GM12878 (cell line): ENCODE measurements around the gene RANBP17. TPM values are rescaled to one million over a fixed set of nuclear protein-coding genes. Genes with fewer than 3 reads are reported as not detected.

Experiments
- ATAC-seq: fragments of 200-7000 bp; cut with Tn5 transposase; 3 replicates; pipeline ENCODE4 v1.9.1; 2020; ENCODE audit warnings: mild to moderate bottlenecking, moderate library complexity
- BruUV-seq: library from RNA; stranded (reverse); fragments of 400-500 nt; replicated peaks from 2 replicates; lab custom pipeline; 2021; lab: Mats Ljungman, UMichigan
- CTCF ChIA-PET: fragments of 300-600 bp; sonication (Branson Sonifier 250); formaldehyde crosslinking; extraction: SDS; loops from one replicate; lab custom pipeline; 2021; ENCODE audit warnings: inconsistent platforms; lab: Yijun Ruan, JAX
- POLR2A ChIA-PET: fragments of 350-600 bp; formaldehyde crosslinking; extraction: SDS; loops from one replicate; lab custom pipeline; 2021; ENCODE audit warnings: inconsistent platforms; lab: Charles Lee
- RAD21 ChIA-PET: fragments of 300-600 bp; sonication (Branson Sonifier 250); formaldehyde crosslinking; loops from one replicate; lab custom pipeline; 2023; ENCODE audit warnings: antibody characterized with exemption; ENCODE audit not compliant: unreplicated experiment; lab: Charles Lee
- SMC1A ChIA-PET: fragments of 300-600 bp; sonication (Branson Sonifier 250); formaldehyde crosslinking; loops from one replicate; lab custom pipeline; 2023; ENCODE audit not compliant: unreplicated experiment, uncharacterized antibody; lab: Charles Lee
- DNase-seq: peaks from one replicate; pipeline ENCODE4 v3.0.0-alpha.2; 2011; ENCODE audit warnings: low read depth, low spot score
- FAIRE-seq: peaks from 3 replicates; lab custom pipeline; 2011; peaks lifted over from hg19 to GRCh38; lab: Jason Lieb, UNC
- H2AFZ ChIP-seq: 2 replicates; pipeline ENCODE4 v1.6.0; 2011; ENCODE audit warnings: low read depth, low read length, control low read depth; ENCODE audit not compliant: control insufficient read depth
- H3K27ac ChIP-seq: 2 replicates; pipeline ENCODE4 v1.5.1; 2011; ENCODE audit warnings: control low read depth; ENCODE audit not compliant: control insufficient read depth, insufficient read depth
- H3K27me3 ChIP-seq, 2 experiments: replicated peaks in 1 of 2; 2 replicates each; pipeline versions ENCODE4 v1.6.0 to v1.6.1; 2011; ENCODE audit warnings: low read length in 1 of 2; ENCODE audit not compliant: control insufficient read depth in 2 of 2, insufficient read depth in 2 of 2
- H3K36me3 ChIP-seq, 2 experiments: 2 replicates each; pipeline ENCODE4 v1.5.1; 2011; ENCODE audit warnings: low read length in 1 of 2; ENCODE audit not compliant: control insufficient read depth in 2 of 2, insufficient read depth in 2 of 2
- H3K4me1 ChIP-seq: 2 replicates; pipeline ENCODE4 v1.6.1; 2011; ENCODE audit warnings: mild to moderate bottlenecking, low read length, moderate library complexity, mixed read lengths; ENCODE audit not compliant: control insufficient read depth, insufficient read depth
- H3K4me2 ChIP-seq: 2 replicates; pipeline ENCODE4 v1.6.0; 2011; ENCODE audit warnings: control low read depth; ENCODE audit not compliant: control insufficient read depth, insufficient read depth
- H3K4me3 ChIP-seq: fragments of 200-600 bp; sonication (generic); 2 replicates; pipeline ENCODE4 v1.5.1; 2016
- H3K79me2 ChIP-seq: 2 replicates; pipeline ENCODE4 v1.6.0; 2011; ENCODE audit warnings: low read length; ENCODE audit not compliant: control insufficient read depth, insufficient read depth
- H3K9ac ChIP-seq: 2 replicates; pipeline ENCODE4 v1.8.0; 2011; ENCODE audit warnings: low read length, control low read depth, mixed read lengths; ENCODE audit not compliant: control insufficient read depth, insufficient read depth
- H3K9me3 ChIP-seq: replicated peaks from 3 replicates; pipeline ENCODE4 v1.5.1; 2011; ENCODE audit warnings: mild to moderate bottlenecking, low read length; ENCODE audit not compliant: control insufficient read depth, insufficient read depth
- H4K20me1 ChIP-seq: 2 replicates; pipeline ENCODE4 v1.6.0; 2011; ENCODE audit not compliant: control insufficient read depth, insufficient read depth
- ATF7 ChIP-seq: fragments of 450-650 bp; IDR thresholded peaks from 2 replicates; pipeline ENCODE4 v1.6.1; 2016; ENCODE audit warnings: low read depth, mild to moderate bottlenecking
- BCL11A ChIP-seq: IDR thresholded peaks from 2 replicates; pipeline ENCODE4 v1.6.1; 2011; ENCODE audit warnings: low read depth, low read length
- BHLHE40 ChIP-seq, 2 experiments: fragments of 450-650 bp in 1 of 2; IDR thresholded peaks; 2 replicates each; pipeline ENCODE4 v1.6.1; 2011 to 2017; ENCODE audit warnings: low read depth in 2 of 2, borderline replicate concordance in 1 of 2, improper control_type of control experiment in 1 of 2, low read length in 1 of 2, mild to moderate bottlenecking in 1 of 2
- CBFB ChIP-seq: IDR thresholded peaks from 2 replicates; pipeline ENCODE4 v1.6.1; 2016; ENCODE audit warnings: antibody characterized with exemption, low read depth
- CHD4 ChIP-seq: fragments of 200-600 bp; sonication (generic); IDR thresholded peaks from 2 replicates; pipeline ENCODE4 v1.6.1; 2016; ENCODE audit warnings: mild to moderate bottlenecking
- CTCF ChIP-seq, 3 experiments: IDR thresholded peaks in 2 of 3; conservative IDR thresholded peaks in 1 of 3; 2 replicates each; pipeline ENCODE4 v1.5.1; 2011; ENCODE audit warnings: low read depth in 3 of 3, low read length in 3 of 3, mild to moderate bottlenecking in 3 of 3, control low read depth in 2 of 3, moderate library complexity in 2 of 3, inconsistent platforms in 1 of 3, mixed read lengths in 1 of 3; ENCODE audit not compliant: control insufficient read depth in 2 of 3, insufficient read depth in 1 of 3; ENCODE audit errors: extremely low read depth in 1 of 3
- MXI1 ChIP-seq: fragments of 150-350 bp; IDR thresholded peaks from 2 replicates; pipeline ENCODE4 v1.6.1; 2011; ENCODE audit warnings: low read depth, mild to moderate bottlenecking, inconsistent platforms, low read length, improper control_type of control experiment
- NRF1 ChIP-seq: conservative IDR thresholded peaks from 2 replicates; pipeline ENCODE4 v1.6.1; 2011; ENCODE audit warnings: mild to moderate bottlenecking, low read depth, low read length, improper control_type of control experiment
- SIN3A ChIP-seq: IDR thresholded peaks from 2 replicates; pipeline ENCODE4 v1.6.1; 2012; ENCODE audit warnings: low read depth, low read length, improper control_type of control experiment
- SMARCA5 ChIP-seq: fragments of 450-650 bp; IDR thresholded peaks from 2 replicates; pipeline ENCODE4 v1.6.1; 2017; ENCODE audit warnings: mild to moderate bottlenecking
- TAF1 ChIP-seq: IDR thresholded peaks from 2 replicates; pipeline ENCODE4 v1.6.1; 2011; ENCODE audit warnings: mild to moderate bottlenecking, low read depth, low read length, borderline replicate concordance
- WRNIP1 ChIP-seq: IDR thresholded peaks from 2 replicates; pipeline ENCODE4 v1.6.1; 2011; ENCODE audit warnings: low read depth, low read length, improper control_type of control experiment, borderline replicate concordance
- ZNF592 ChIP-seq: fragments of 450-650 bp; IDR thresholded peaks from 2 replicates; pipeline ENCODE4 v1.6.1; 2017; ENCODE audit warnings: mild to moderate bottlenecking, moderate library complexity
- ZNF622 ChIP-seq: fragments of 450-650 bp; IDR thresholded peaks from 2 replicates; pipeline ENCODE4 v1.6.1; 2017; ENCODE audit warnings: mild to moderate bottlenecking, inconsistent platforms
- WGBS: methylation state at CpG from one replicate; pipeline ENCODE4 v1.1.6; 2016; ENCODE audit warnings: low lambda C conversion rate; ENCODE audit not compliant: insufficient replicate concordance, insufficient coverage; ENCODE audit errors: missing lambda C conversion rate; 5-methylcytosine and 5-hydroxymethylcytosine counted together
- in situ Hi-C: fragments of 300-500 bp; cut with MboI; formaldehyde crosslinking; loops from 9 replicates; pipeline ENCODE4 v1.14.3; 2018; ENCODE audit warnings: mixed read lengths
- intact Hi-C: fragments of 100-400 bp; cut with micrococcal nuclease; formaldehyde crosslinking; loops from one replicate; pipeline ENCODE4 v1.14.2; 2022; ENCODE audit not compliant: unreplicated experiment
- polyA plus RNA-seq, 11 experiments: library from polyadenylated mRNA; depleted of rRNA in 4 of 11; unstranded in 6 of 11; stranded (reverse) in 5 of 11; fragments of >200 nt; fragmentation: Nextera tagmentation in 4 of 11; fragmentation: Illumina TruSeq in 1 of 11; extraction: Ambion mirVana in 4 of 11; extraction: Trizol in 1 of 11; gene quantifications; 1 replicate in 1 of 11; 2 replicates in 10 of 11; pipeline versions ENCODE4 v1.2.1 to v1.2.3, GENCODE V29; 2011 to 2016; ENCODE audit warnings: inconsistent platforms in 2 of 11, missing spikeins in 2 of 11, low read depth in 1 of 11
- total RNA-seq, 4 experiments: library from RNA; depleted of rRNA in 3 of 4; stranded (reverse); fragments of >200 nt in 3 of 4; fragmentation: Illumina TruSeq in 1 of 4; extraction: Trizol in 1 of 4; gene quantifications; 2 replicates each; pipeline versions ENCODE4 v1.2.1 to v1.2.3, GENCODE V29; 2013 to 2021

The RANBP17 gene
- total and polyA plus RNA-seq, 10 of the 15 experiments (the other 5 are each of a cell fraction or from before 2014, with no cell fraction given): 0.10 TPM; not detected in 9

GRCh38 chr5:170939178-170939577 lies 77.4 kb downstream of the RANBP17 start:
- BruUV-seq: no TSS peak
- CTCF ChIA-PET: no interaction called here
- no peak for DNase-seq
- Histone ChIP-seq H3K4me3 (no peak overlapping the region), H3K4me2 (no peak overlapping the region)
- no peak for TF ChIP-seq SIN3A
- no peak for TF ChIP-seq ATF7
- TF ChIP-seq WRNIP1: no peak
- no peak for TF ChIP-seq BHLHE40 (IDR thresholded peaks at IDR 0.05; ENCODE audit: borderline replicate concordance in 1 of 2, low read depth in 2 of 2, low read length in 1 of 2)
- no peak for TF ChIP-seq SMARCA5
- TF ChIP-seq NRF1: no peak
- TF ChIP-seq TAF1: no peak
- TF ChIP-seq, all 136 proteins: peak for 0
- POLR2A ChIA-PET: no interaction called here
- intact Hi-C loops: no loop called here
- Histone ChIP-seq H3K9ac (no peak overlapping the region), H2AFZ (no peak overlapping the region), H3K27me3 (no peaks in the 10 kb centered on the region; a peak in 1 of 4 replicates), H3K27ac (no peak overlapping the region), H4K20me1 (no peaks in the 10 kb centered on the region), H3K79me2 (no peaks in the 10 kb centered on the region), H3K4me1 (no peaks in the 10 kb centered on the region), H3K9me3 (no peaks in the 10 kb centered on the region), H3K36me3 (no peaks in the 10 kb centered on the region)
- RAD21 ChIA-PET: no interaction called here
- no peak for ATAC-seq
- no peak for FAIRE-seq
- WGBS: 58% methylated on average over 8 of the region's 8 CpGs
- in situ Hi-C loops: no loop called here
- SMC1A ChIA-PET: no interaction called here

- ChIA-PET POLR2A (no interaction called here), SMC1A (no interaction called here), CTCF (no interaction called here), RAD21 (no interaction called here)
- WGBS: 55% methylated on average over 8 of the region's 8 CpGs
- Histone ChIP-seq H3K27me3 (no peaks in the 10 kb centered on the region; a peak in 1 of 4 replicates), H3K4me2 (no peak overlapping the region), H3K4me1 (no peaks in the 10 kb centered on the region), H3K9me3 (no peaks in the 10 kb centered on the region), H4K20me1 (no peaks in the 10 kb centered on the region), H3K27ac (no peak overlapping the region), H2AFZ (no peak overlapping the region), H3K9ac (no peak overlapping the region), H3K79me2 (no peaks in the 10 kb centered on the region), H3K36me3 (no peaks in the 10 kb centered on the region), H3K4me3 (no peak overlapping the region)
- intact Hi-C loops: no loop called here
- in situ Hi-C loops: no loop called here
- no peak for DNase-seq
- ATAC-seq: no peak
- no TSS peak for BruUV-seq
- no peak for FAIRE-seq
- TF ChIP-seq MXI1: no peak
- TF ChIP-seq CTCF (IDR thresholded peaks at IDR 0.05 in 2 of 3, conservative IDR thresholded peaks at IDR 0.05 in 1 of 3; ENCODE audit: control insufficient read depth in 2 of 3, extremely low read depth in 1 of 3, insufficient read depth in 1 of 3, low read depth in 3 of 3, low read length in 3 of 3): no peak
- TF ChIP-seq NRF1: no peak
- no peak for TF ChIP-seq ZNF622
- no peak for TF ChIP-seq BCL11A
- TF ChIP-seq CHD4: no peak
- no peak for TF ChIP-seq TAF1
- no peak for TF ChIP-seq CBFB
- no peak for TF ChIP-seq ZNF592
Measured at GRCh38 chr5:170941788-170942187, 80.0 kb downstream of the RANBP17 start.
